ENCODE data around the gene ADARB2. TPM values are rescaled to one million over a fixed set of nuclear protein-coding genes. Genes with fewer than 3 reads are reported as not detected.

ADARB2 gene
- total and polyA plus RNA-seq, 7 donors = 0.05 to 0.39 (median 0.15) TPM; not detected in 2

DNA sequence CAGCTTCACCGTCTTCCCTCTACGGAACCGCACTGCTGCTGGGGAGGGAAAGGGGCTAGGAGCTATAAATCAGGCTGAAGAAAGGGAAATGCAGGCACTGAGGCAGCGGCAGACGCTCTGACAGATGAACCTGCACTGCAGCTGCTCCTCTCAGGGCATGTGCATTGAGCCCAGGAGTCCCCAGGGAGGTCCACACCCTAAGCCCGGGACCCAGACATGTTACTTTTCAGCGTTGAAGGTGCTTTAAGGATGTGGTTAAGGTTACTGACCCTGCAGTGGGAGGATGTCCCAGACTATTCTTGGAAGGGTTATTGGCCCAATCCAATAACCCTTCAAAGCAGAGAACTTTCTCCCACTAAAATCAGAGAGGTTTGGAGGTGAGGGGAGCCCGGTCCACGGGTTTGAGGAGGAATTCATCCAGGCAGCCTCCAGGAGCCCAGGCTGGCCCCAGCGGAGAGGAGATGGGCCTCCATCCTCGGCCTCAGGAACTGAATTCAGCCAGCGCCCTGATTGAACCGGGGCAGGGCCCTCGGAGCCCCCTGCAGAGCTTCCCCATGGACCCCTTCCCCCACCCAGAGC lies 75.4 kb downstream of the ADARB2 start:
- H3K4me1 ChIP-seq = no peaks in the 10 kb centered on the region
- H3K36me3 ChIP-seq (ENCODE audit: insufficient read depth in 1 of 2, low read depth in 1 of 2) = no peaks in the 10 kb centered on the region
- no peaks in the 10 kb centered on the region for H3K9me3 ChIP-seq
- intact Hi-C loops (cut with DNase I) = no loop called here
- ATAC-seq = no peak
- no peak for DNase-seq
- peaks cover 0 to 8% (median 0%) of the 10 kb centered on the region in 3 donors for H3K27me3 ChIP-seq (ENCODE audit: insufficient read depth in 3 of 3, low read length in 2 of 3)
- TF ChIP-seq, protein P1, sequence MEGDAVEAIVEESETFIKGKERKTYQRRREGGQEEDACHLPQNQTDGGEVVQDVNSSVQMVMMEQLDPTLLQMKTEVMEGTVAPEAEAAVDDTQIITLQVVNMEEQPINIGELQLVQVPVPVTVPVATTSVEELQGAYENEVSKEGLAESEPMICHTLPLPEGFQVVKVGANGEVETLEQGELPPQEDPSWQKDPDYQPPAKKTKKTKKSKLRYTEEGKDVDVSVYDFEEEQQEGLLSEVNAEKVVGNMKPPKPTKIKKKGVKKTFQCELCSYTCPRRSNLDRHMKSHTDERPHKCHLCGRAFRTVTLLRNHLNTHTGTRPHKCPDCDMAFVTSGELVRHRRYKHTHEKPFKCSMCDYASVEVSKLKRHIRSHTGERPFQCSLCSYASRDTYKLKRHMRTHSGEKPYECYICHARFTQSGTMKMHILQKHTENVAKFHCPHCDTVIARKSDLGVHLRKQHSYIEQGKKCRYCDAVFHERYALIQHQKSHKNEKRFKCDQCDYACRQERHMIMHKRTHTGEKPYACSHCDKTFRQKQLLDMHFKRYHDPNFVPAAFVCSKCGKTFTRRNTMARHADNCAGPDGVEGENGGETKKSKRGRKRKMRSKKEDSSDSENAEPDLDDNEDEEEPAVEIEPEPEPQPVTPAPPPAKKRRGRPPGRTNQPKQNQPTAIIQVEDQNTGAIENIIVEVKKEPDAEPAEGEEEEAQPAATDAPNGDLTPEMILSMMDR (IDR thresholded peaks at IDR 0.05) = no peak
- H3K27ac ChIP-seq = no peak overlapping the region
- 52 to 62% (median 60%) methylated on average over 14 of the region's 14 CpGs for WGBS, 3 donors
- H3K4me3 ChIP-seq = no peak overlapping the region

DNA sequence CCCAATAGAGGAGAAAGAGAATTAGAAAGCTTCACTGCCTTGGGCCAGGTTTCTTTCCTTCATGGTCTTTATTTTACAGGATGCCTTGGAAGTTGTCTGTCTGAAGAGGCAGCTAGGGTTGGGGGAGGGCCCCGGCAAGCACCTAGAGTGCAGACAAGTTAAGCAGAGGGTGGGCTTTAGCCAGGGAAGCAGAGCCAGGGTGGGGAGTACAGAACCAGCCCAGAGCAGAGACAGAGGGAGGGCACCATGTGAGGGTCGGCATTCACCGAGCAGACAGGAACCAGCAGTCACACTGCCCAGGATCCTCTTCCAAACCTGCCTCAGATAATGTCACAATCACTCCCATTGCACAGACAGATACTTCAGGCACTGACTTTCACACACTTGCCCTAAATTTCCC lies 75.9 kb downstream of the ADARB2 start:
- ATAC-seq = no peak
- intact Hi-C loops (cut with DNase I) = no loop called here
- no peaks in the 10 kb centered on the region for H3K9me3 ChIP-seq
- H3K36me3 ChIP-seq (ENCODE audit: insufficient read depth in 1 of 2, low read depth in 1 of 2) = no peaks in the 10 kb centered on the region
- TF ChIP-seq, protein P1 (IDR thresholded peaks at IDR 0.05) = no peak
- peaks cover 0 to 8% (median 0%) of the 10 kb centered on the region in 3 donors for H3K27me3 ChIP-seq (ENCODE audit: insufficient read depth in 3 of 3, low read length in 2 of 3)
- no peak overlapping the region for H3K4me3 ChIP-seq
- DNase-seq = no peak
- WGBS, 3 donors = 89 to 91% (median 90%) methylated on average over 3 of the region's 3 CpGs
- H3K4me1 ChIP-seq = no peaks in the 10 kb centered on the region
- no peak overlapping the region for H3K27ac ChIP-seq

DNA sequence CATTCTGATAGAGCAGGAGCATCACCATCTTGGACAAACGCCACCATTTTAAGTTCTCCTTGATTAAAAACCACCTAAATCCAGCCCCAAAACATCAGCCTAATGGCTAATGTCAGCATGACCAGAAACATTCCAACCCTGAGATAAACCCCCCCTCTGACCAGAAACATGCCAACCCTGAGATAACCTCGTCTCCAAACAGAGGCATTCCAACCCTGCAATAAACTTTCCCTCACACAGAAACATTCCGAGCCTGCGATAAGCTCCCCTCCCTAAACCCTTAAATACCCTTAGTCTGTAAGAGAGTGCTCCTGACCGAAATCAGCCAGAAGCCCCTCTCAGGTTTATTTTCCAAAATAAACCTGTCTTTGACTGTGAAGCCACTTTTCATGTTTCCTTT lies 76.5 kb downstream of the ADARB2 start:
- H3K4me3 ChIP-seq = no peak overlapping the region
- H3K36me3 ChIP-seq (ENCODE audit: insufficient read depth in 1 of 2, low read depth in 1 of 2) = no peaks in the 10 kb centered on the region
- DNase-seq = no peak
- no peaks in the 10 kb centered on the region for H3K9me3 ChIP-seq
- no peak overlapping the region for H3K27ac ChIP-seq
- no peak for ATAC-seq
- TF ChIP-seq, protein P1 (IDR thresholded peaks at IDR 0.05) = no peak
- H3K4me1 ChIP-seq = no peaks in the 10 kb centered on the region
- WGBS, 3 donors = 50 to 61% (median 55%) methylated on average over 5 of the region's 5 CpGs
- peaks cover 0 to 8% (median 0%) of the 10 kb centered on the region in 3 donors for H3K27me3 ChIP-seq (ENCODE audit: insufficient read depth in 3 of 3, low read length in 2 of 3)
- intact Hi-C loops (cut with DNase I) = no loop called here

DNA sequence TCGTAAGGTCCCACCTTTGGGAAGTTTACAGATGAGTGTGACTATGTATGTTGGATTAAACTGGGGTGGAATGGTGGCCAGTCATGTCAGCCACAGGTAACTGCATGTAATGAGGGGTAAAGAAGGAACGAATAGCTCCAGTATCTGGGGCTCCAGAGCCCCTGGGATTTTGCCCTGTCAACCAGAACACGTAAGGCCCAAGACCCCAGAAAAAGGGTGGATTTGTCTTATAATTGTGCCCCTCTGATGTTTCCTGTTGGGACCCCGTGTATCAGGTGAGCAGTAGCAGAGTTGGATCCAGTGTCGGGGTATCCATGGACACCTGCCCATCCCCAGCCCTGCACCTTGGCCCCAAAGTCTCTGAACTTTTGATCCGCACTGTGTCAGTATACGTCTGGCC lies 76.9 kb downstream of the ADARB2 start:
- no peaks in the 10 kb centered on the region for H3K9me3 ChIP-seq
- no peak overlapping the region for H3K4me3 ChIP-seq
- no peak for ATAC-seq
- peaks cover 0 to 8% (median 0%) of the 10 kb centered on the region in 3 donors for H3K27me3 ChIP-seq (ENCODE audit: insufficient read depth in 3 of 3, low read length in 2 of 3)
- TF ChIP-seq, protein P1 (IDR thresholded peaks at IDR 0.05) = no peak
- H3K36me3 ChIP-seq (ENCODE audit: insufficient read depth in 1 of 2, low read depth in 1 of 2) = no peaks in the 10 kb centered on the region
- 79 to 85% (median 80%) methylated on average over 7 of the region's 7 CpGs for WGBS, 3 donors
- intact Hi-C loops (cut with DNase I) = no loop called here
- H3K4me1 ChIP-seq = no peaks in the 10 kb centered on the region
- H3K27ac ChIP-seq = no peak overlapping the region
- no peak for DNase-seq
